ENCODE results near the gene NAXE.

The NAXE gene

GRCh38 chr1:156640842-156641706 lies 49.5 kb downstream of the NAXE start:
- H3K4me3 ChIP-seq (ENCODE audit: low read depth, low read length) = peak overlapping the region; percentile 34
- DNase-seq (ENCODE audit: low read depth) = no peak

GRCh38 chr1:156641761-156642264 lies 50.2 kb downstream of the NAXE start, which contains the start of gene BCAN:
BCAN (plus strand) TSS chr1:156642117; CDS start chr1:156646055, 3,938 bp downstream.
- DNase-seq (ENCODE audit: low read depth) = no peak
- peak within 1 kb of the TSS; percentile 34 for H3K4me3 ChIP-seq (ENCODE audit: low read depth, low read length)

- peak overlapping the region; percentile 34 for H3K4me3 ChIP-seq (ENCODE audit: low read depth, low read length)
- DNase-seq (ENCODE audit: low read depth) = no peak
Observed at GRCh38 chr1:156642265-156643048, 50.9 kb downstream of the NAXE start.

- DNase-seq (ENCODE audit: low read depth) = no peak
- no peak overlapping the region for H3K4me3 ChIP-seq (ENCODE audit: low read depth, low read length)
Observed at GRCh38 chr1:156643049-156643777, 51.6 kb downstream of the NAXE start.

- H3K4me3 ChIP-seq (ENCODE audit: low read depth, low read length) = no peak overlapping the region
- no peak for DNase-seq (ENCODE audit: low read depth)
Observed at GRCh38 chr1:156643778-156644092, 52.2 kb downstream of the NAXE start.

Data from skeletal muscle cell (primary cell).